Upper lobe of left lung (tissue), 4 donors: Measurements from ENCODE around the gene SYT7.
A peak's percentile ranks its signal among the peaks of the same experiment; 100 is the strongest.

Source experiments
- EP300 ChIP-seq, 4 donors: sonication (generic); formaldehyde crosslinking; IDR thresholded peaks; one replicate each; pipeline ENCODE4 v1.5.1; 2017; ENCODE audit warnings: antibody characterized with exemption in 4 of 4, control low read depth in 2 of 4
- POLR2A ChIP-seq, 4 donors: fragments of 450-650 bp; IDR thresholded peaks; one replicate each; pipeline ENCODE4 v1.5.1; 2016 to 2017; ENCODE audit warnings: antibody characterized with exemption in 4 of 4, mild to moderate bottlenecking in 2 of 4
- POLR2AphosphoS5 ChIP-seq, 2 donors: sonication (generic); formaldehyde crosslinking; IDR thresholded peaks; one replicate each; pipeline ENCODE4 v1.5.1; 2017; ENCODE audit warnings: antibody characterized with exemption in 2 of 2
- TF ChIP-seq, protein P1 (sequence below), 6 experiments: fragments of 450-650 bp in 4 of 6; fragments of 200-600 bp in 2 of 6; sonication (generic) in 2 of 6; IDR thresholded peaks; one replicate each; pipeline ENCODE4 v1.5.1; 2016 to 2019; ENCODE audit warnings: antibody characterized with exemption in 6 of 6

GRCh38 chr11:61495801-61496601, 84.9 kb downstream of the SYT7 start:
- TF ChIP-seq, protein P1, sequence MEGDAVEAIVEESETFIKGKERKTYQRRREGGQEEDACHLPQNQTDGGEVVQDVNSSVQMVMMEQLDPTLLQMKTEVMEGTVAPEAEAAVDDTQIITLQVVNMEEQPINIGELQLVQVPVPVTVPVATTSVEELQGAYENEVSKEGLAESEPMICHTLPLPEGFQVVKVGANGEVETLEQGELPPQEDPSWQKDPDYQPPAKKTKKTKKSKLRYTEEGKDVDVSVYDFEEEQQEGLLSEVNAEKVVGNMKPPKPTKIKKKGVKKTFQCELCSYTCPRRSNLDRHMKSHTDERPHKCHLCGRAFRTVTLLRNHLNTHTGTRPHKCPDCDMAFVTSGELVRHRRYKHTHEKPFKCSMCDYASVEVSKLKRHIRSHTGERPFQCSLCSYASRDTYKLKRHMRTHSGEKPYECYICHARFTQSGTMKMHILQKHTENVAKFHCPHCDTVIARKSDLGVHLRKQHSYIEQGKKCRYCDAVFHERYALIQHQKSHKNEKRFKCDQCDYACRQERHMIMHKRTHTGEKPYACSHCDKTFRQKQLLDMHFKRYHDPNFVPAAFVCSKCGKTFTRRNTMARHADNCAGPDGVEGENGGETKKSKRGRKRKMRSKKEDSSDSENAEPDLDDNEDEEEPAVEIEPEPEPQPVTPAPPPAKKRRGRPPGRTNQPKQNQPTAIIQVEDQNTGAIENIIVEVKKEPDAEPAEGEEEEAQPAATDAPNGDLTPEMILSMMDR (IDR thresholded peaks at IDR 0.05) = no peak
- TF ChIP-seq POLR2AphosphoS5 (IDR thresholded peaks at IDR 0.05) = peak in 1 of 2 donors; percentile 47
- no peak for TF ChIP-seq POLR2A (IDR thresholded peaks at IDR 0.05)
- no peak for TF ChIP-seq EP300 (IDR thresholded peaks at IDR 0.05)
